Ovary (tissue), 9 donors: ENCODE results near the gene MRFAP1. TPM values are rescaled to one million over a fixed set of nuclear protein-coding genes. Genes with fewer than 3 reads are reported as not detected.
"Not testable (repeated sequence)": the region's sequence is repeated elsewhere in the genome, so short reads cannot be mapped to it uniquely, and the experiment has no call there.

Experiments
- DNase-seq, 5 donors: peaks; one replicate each; pipeline ENCODE4 v3.0.0-alpha.2; 2019 to 2020
- H3K27ac ChIP-seq, 2 donors: fragments of 200-600 bp; one replicate each; pipeline versions ENCODE4 v1.5.1 to v1.8.0; 2019 to 2022
- H3K27me3 ChIP-seq: fragments of 200-600 bp; one replicate; pipeline ENCODE4 v1.8.0; 2022
- H3K36me3 ChIP-seq: fragments of 200-600 bp; sonication (generic); one replicate; pipeline ENCODE4 v1.5.1; 2019
- H3K4me1 ChIP-seq: one replicate; pipeline ENCODE4 v1.8.1; 2013; ENCODE audit warnings: mild to moderate bottlenecking, moderate library complexity; ENCODE audit not compliant: insufficient read depth
- H3K4me3 ChIP-seq: fragments of 200-600 bp; sonication (generic); one replicate; pipeline ENCODE4 v1.5.1; 2017
- H3K9me3 ChIP-seq, 2 donors: fragments of 200-600 bp in 1 of 2; sonication (generic) in 1 of 2; one replicate each; pipeline versions ENCODE4 v1.5.1 to v1.8.1; 2013 to 2019; ENCODE audit warnings: mild to moderate bottlenecking in 1 of 2, moderate library complexity in 1 of 2
- CTCF ChIP-seq, 3 donors: fragments of 450-650 bp in 2 of 3; fragments of 200-600 bp in 1 of 3; IDR thresholded peaks; one replicate each; pipeline versions ENCODE4 v1.5.1 to v1.8.0; 2016 to 2022; ENCODE audit warnings: antibody characterized with exemption in 3 of 3, mild to moderate bottlenecking in 1 of 3
- EP300 ChIP-seq: sonication (generic); formaldehyde crosslinking; IDR thresholded peaks from one replicate; pipeline ENCODE4 v1.6.1; 2017; ENCODE audit warnings: antibody characterized with exemption
- POLR2A ChIP-seq: fragments of 450-650 bp; IDR thresholded peaks from one replicate; pipeline ENCODE4 v1.6.1; 2017; ENCODE audit warnings: antibody characterized with exemption, mild to moderate bottlenecking, moderate library complexity
- WGBS, 3 donors: extraction: QIAGEN DNeasy Blood & Tissue Kit in 1 of 3; methylation state at CpG; one replicate each; pipeline versions ENCODE4 v1.1.5 to v1.1.7; 2013 to 2017; 5-methylcytosine and 5-hydroxymethylcytosine counted together
- intact Hi-C, 4 donors: fragments of 100-400 bp; cut with DNase I; formaldehyde crosslinking; loops; one replicate each; pipeline versions ENCODE4 v1.11.0 to v1.15.1; 2022 to 2023
- polyA plus RNA-seq, 2 donors: library from polyadenylated mRNA; stranded (reverse); fragments of 200-250 nt in 1 of 2; fragments of 350-450 nt in 1 of 2; fragmentation: Illumina TruSeq in 1 of 2; extraction: RNeasy Lipid Tissue Mini Kit (QIAGEN cat#74804) in 1 of 2; gene quantifications; one replicate each; pipeline ENCODE4 v1.2.3, GENCODE V29; 2013 to 2014
- total RNA-seq, 7 donors: library from RNA; depleted of rRNA in 2 of 7; stranded (reverse); fragments of >200 nt in 2 of 7; fragmentation: NEBNext Ultra II Directional in 3 of 7; extraction: Animal tissue kit (Norgen Biotek cat#: 25700) in 3 of 7; gene quantifications; one replicate each; pipeline versions ENCODE4 v1.1.0 to v1.2.4, GENCODE V29; 2016 to 2023
- donor health status: DM: no; HTN: no; CAD: no; lungs with moderate emphysema.
- donor health status: DM: no; HTN: no; CAD: no.
- donor health status: Bipolar disorder and iron deficiency.
- donor health status: DM: yes; HTN: yes; CAD: no.
- donor health status: DM: no; HTN: no; CAD: no.
- donor health status: DM: yes; HTN: yes; CAD: no.

The MRFAP1 gene
- total and polyA plus RNA-seq, 9 donors, result 154 to 367 (median 324) TPM

DNA sequence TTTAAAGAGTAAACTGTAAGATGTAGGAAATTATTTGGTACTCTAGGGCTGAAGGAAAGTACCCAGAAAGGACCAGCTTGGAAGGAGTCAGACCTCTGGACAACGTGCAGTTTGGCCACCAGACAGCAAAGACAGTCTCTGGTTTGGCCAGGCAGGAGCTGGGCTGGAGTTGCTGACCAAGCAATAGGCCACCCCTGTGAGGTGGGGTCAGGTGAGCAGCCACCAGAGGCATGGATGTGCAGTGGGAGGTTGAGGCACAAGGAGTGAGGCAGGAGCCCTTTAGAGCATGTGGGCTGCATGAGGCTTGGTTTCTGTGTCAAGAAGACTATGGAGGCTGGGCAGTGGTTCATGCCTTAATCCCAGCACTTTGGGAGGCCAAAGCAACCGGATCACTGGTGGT lies 17.7 kb upstream of the MRFAP1 start:
- WGBS, 3 donors, result 82 to 88% (median 83%) methylated on average over 2 of the region's 2 CpGs
- no peaks in the 10 kb centered on the region for H3K27me3 ChIP-seq
- H3K4me3 ChIP-seq, result no peak overlapping the region
- no peaks in the 10 kb centered on the region for H3K36me3 ChIP-seq
- H3K4me1 ChIP-seq, result peaks cover 3% of the 10 kb centered on the region
- intact Hi-C loops, result no loop called here
- no peak overlapping the region for H3K27ac ChIP-seq
- no peaks in the 10 kb centered on the region for H3K9me3 ChIP-seq
- TF ChIP-seq POLR2A (no peak), CTCF (IDR thresholded peaks at IDR 0.05) (no peak), EP300 (no peak)
- DNase-seq, result no peak

DNA sequence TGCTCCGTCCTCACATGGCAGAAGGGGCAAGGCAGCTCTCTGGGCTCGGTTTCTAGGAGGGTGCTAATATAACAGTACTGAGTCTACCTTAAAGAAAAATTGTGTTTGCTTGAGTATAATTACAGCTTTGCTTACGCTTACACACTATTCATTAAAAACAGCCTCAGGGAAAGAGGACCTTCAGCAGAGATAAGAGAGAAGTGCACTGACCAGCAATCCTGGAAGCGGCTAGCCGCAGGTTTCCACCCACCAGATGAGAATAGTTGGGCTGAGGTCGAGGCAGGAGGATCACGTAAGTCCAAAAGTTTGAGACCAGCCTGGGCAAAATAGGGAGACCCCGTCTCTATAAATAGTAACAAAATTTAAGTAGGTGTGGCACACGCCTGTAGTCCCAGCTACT lies 15.2 kb upstream of the MRFAP1 start:
- intact Hi-C loops, result no loop called here
- no peak overlapping the region for H3K4me3 ChIP-seq
- TF ChIP-seq EP300, result no peak
- no peak for TF ChIP-seq POLR2A
- TF ChIP-seq CTCF (IDR thresholded peaks at IDR 0.05), result no peak
- 68 to 83% (median 70%) methylated on average over 9 of the region's 9 CpGs for WGBS, 3 donors
- peaks cover 3% of the 10 kb centered on the region for H3K4me1 ChIP-seq
- no peak overlapping the region for H3K27ac ChIP-seq
- no peaks in the 10 kb centered on the region for H3K36me3 ChIP-seq
- no peak for DNase-seq
- H3K27me3 ChIP-seq, result no peaks in the 10 kb centered on the region
- no peaks in the 10 kb centered on the region for H3K9me3 ChIP-seq

- Histone ChIP-seq H3K4me3 (no peak overlapping the region), H3K9me3 (no peaks in the 10 kb centered on the region), H3K27me3 (no peaks in the 10 kb centered on the region), H3K4me1 (peaks cover 3% of the 10 kb centered on the region), H3K27ac (no peak overlapping the region), H3K36me3 (no peaks in the 10 kb centered on the region)
- TF ChIP-seq CTCF (IDR thresholded peaks at IDR 0.05) (no peak), POLR2A (no peak)
- 81 to 89% (median 81%) methylated on average over 11 of the region's 11 CpGs for WGBS, 3 donors
- intact Hi-C loops, result no loop called here
- DNase-seq, result no peak
Measured at GRCh38 chr4:6626066-6626465, 14.4 kb upstream of the MRFAP1 start.

DNA sequence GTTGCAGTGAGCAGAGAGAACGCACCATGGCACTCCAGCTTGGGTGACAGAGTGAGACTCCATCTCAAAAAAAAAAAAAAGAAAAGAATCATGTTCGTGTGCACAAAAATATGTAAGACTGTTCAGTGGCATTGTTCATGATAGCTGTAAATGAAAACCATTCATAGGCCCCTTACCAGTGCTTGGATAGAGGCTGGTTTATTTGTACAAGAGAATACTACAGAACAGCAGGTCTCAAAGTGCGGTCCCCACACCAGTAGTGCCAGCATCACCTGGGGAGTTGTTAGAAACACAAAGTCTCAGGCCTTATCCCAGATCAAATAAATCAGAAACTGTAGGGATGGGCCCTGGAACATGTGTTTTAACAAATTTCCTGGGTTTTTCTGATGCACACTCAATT lies 12.7 kb upstream of the MRFAP1 start:
- intact Hi-C loops, result no loop called here
- H3K36me3 ChIP-seq, result no peaks in the 10 kb centered on the region
- TF ChIP-seq CTCF (IDR thresholded peaks at IDR 0.05) (no peak), POLR2A (no peak), EP300 (no peak)
- 72 to 77% (median 74%) methylated on average over 3 of the region's 3 CpGs for whole genome bisulfite sequencing, 3 donors
- peaks cover 3% of the 10 kb centered on the region for H3K4me1 ChIP-seq
- H3K27ac ChIP-seq, result no peak overlapping the region
- H3K4me3 ChIP-seq, result no peak overlapping the region
- no peaks in the 10 kb centered on the region for H3K27me3 ChIP-seq
- no peaks in the 10 kb centered on the region for H3K9me3 ChIP-seq
- no peak for DNase-seq

DNA sequence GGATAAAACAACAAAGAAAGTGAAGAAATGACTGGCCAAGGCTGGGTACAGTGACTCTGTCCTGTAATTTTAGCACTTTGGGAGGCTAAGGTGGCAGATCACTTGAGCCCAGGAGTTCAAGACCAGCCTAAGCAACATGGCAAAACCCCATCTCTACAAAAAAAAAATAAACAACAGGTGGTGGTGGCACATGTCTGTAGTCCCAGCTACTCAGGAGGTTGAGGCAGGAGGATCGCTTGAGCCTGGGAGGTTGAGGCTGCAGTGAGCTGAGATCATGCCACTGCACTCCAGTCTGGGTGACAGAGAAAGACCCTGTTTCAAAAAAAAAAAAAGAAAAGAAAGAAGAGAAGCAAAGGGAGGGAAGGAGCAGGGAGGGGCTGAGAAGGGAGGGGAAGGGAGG lies 12.0 kb upstream of the MRFAP1 start:
- intact Hi-C loops, H3K9me3 ChIP-seq, H3K4me3 ChIP-seq, H3K27me3 ChIP-seq, DNase-seq, H3K4me1 ChIP-seq, H3K36me3 ChIP-seq, H3K27ac ChIP-seq: not testable (repeated sequence)
- 90 to 100% (median 100%) methylated on average over 1 of the region's 1 CpG for WGBS, 3 donors
